Heart right ventricle (tissue), 16 donors: Measurements from ENCODE around the gene TBCCD1. TPM values are rescaled to one million over a fixed set of nuclear protein-coding genes. Genes with fewer than 3 reads are reported as not detected.
A peak's percentile ranks its signal among the peaks of the same experiment; 100 is the strongest.

ENCODE experiments used
- ATAC-seq, 8 donors: fragments of 200-7000 bp; cut with Tn5 transposase; one replicate each; pipeline ENCODE4 v1.9.1; 2020; ENCODE audit warnings: mild to moderate bottlenecking in 8 of 8, moderate library complexity in 8 of 8, moderate number of reproducible peaks in 1 of 8
- DNase-seq, 2 donors: peaks; one replicate each; pipeline ENCODE4 v3.0.0-alpha.2; 2020
- H3K27ac ChIP-seq, 10 donors: fragments of 200-600 bp; sonication (generic) in 2 of 10; one replicate each; pipeline versions ENCODE4 v1.5.0 to v1.8.0; 2020 to 2022; ENCODE audit warnings: mild to moderate bottlenecking in 3 of 10
- H3K27me3 ChIP-seq, 7 donors: fragments of 200-600 bp; one replicate each; pipeline ENCODE4 v1.8.0; 2021 to 2022; ENCODE audit warnings: mild to moderate bottlenecking in 2 of 7
- H3K36me3 ChIP-seq, 9 donors: fragments of 200-600 bp; sonication (generic) in 1 of 9; one replicate each; pipeline versions ENCODE4 v1.5.0 to v1.8.0; 2020 to 2022; ENCODE audit warnings: mild to moderate bottlenecking in 2 of 9
- H3K4me1 ChIP-seq, 9 donors: fragments of 200-600 bp; sonication (generic) in 1 of 9; one replicate each; pipeline versions ENCODE4 v1.5.0 to v1.8.0; 2020 to 2022; ENCODE audit warnings: mild to moderate bottlenecking in 4 of 9
- H3K4me3 ChIP-seq, 10 donors: fragments of 200-600 bp; sonication (generic) in 2 of 10; one replicate each; pipeline versions ENCODE4 v1.5.0 to v1.8.0; 2020 to 2022; ENCODE audit warnings: mild to moderate bottlenecking in 7 of 10, moderate library complexity in 2 of 10
- H3K9me3 ChIP-seq, 11 donors: fragments of 200-600 bp in 10 of 11; sonication (generic) in 2 of 11; one replicate each; pipeline versions ENCODE4 v1.5.0 to v1.8.0; 2013 to 2022; ENCODE audit warnings: mild to moderate bottlenecking in 2 of 11, control low read depth in 1 of 11, moderate library complexity in 1 of 11
- WGBS, 2 donors: extraction: QIAGEN DNeasy Blood & Tissue Kit; methylation state at CpG; one replicate each; pipeline ENCODE4 v1.1.7; 2013; ENCODE audit warnings: inconsistent platforms in 1 of 2; 5-methylcytosine and 5-hydroxymethylcytosine counted together
- intact Hi-C, 10 donors: fragments of 100-400 bp; cut with DNase I; formaldehyde crosslinking; loops; one replicate each; pipeline versions ENCODE4 v1.11.1 to v1.14.2; 2022
- polyA plus RNA-seq, 2 donors: library from polyadenylated mRNA; stranded (reverse); fragments of 200-250 nt; gene quantifications; one replicate each; pipeline ENCODE4 v1.2.3, GENCODE V29; 2013
- total RNA-seq, 10 donors: library from RNA; stranded (reverse); fragmentation: NEBNext Ultra II Directional in 3 of 10; extraction: Animal tissue kit (Norgen Biotek cat#: 25700) in 3 of 10; gene quantifications; one replicate each; pipeline versions ENCODE4 v1.2.1 to v1.2.4, GENCODE V29; 2021 to 2023
- TF ChIP-seq, protein P1 (sequence below), 9 donors: fragments of 200-600 bp; sonication (generic) in 2 of 9; IDR thresholded peaks; one replicate each; pipeline versions ENCODE4 v1.5.0 to v1.8.0; 2021 to 2022; ENCODE audit warnings: antibody characterized with exemption in 9 of 9, mild to moderate bottlenecking in 5 of 9, moderate library complexity in 1 of 9
- donor health status: Arrhythmogenic right ventricular cardiomyopathy.
- donor health status: ischemic (EF 13 %, LVEDD 7.1; RV severe dilation, severe dysfunction).
- donor health status: healthy with polysubstance abuse.
- donor health status: DM: no; HTN: yes; CAD: no.
- donor health status: DM: no; HTN: no; CAD: no.
- donor health status: ischemic (EF 25% LVEDD 6.9; RV normal size, moderate dysfunction).
- donor health status: ischemic (EF 25% LVEDD 5.7; RV mildly dilated, moderate dysfunction).
- donor health status: healthy.
- donor health status: DM: yes; HTN: yes; CAD: no.
- donor health status: Ischemic cardiomyopathy.
- donor health status: ischemic (EF 35%, LVEDD 5.7; RV mildly dilated, moderate dysfunction).
- donor health status: nonischemic (EF 11% LVEDD 7.7; RV severe dilation, severe dysfunction).
- donor health status: DM: yes; HTN: yes; CAD: no.
- donor health status: PGD.
- donor health status: ischemic (EF 29% LVEDD 5.4; RV normal size, mild dysfunction).
- donor health status: nonischemic (EF 23%, LVEDD 6.1; RV moderate dilation, normal function).

TBCCD1 gene
- total and polyA plus RNA-seq, 12 donors, result 3.1 to 7.9 (median 6.7) TPM

DNA sequence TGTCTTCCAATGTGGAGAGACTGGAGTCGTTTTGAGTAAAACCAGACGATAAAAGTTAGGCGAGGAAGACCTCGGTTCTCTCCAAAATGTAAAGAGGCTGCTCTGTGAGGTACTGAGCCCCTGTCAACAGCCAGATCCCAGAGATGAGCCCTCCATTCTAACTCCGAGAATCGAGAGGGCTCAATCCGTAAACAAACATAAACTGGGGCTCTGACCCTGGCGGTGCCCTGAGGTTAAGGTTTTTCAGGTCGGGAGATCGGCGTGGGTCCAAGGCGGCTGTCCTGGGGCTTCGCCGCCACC lies 417 bp downstream of the TBCCD1 start:
- no peak for DNase-seq
- TF ChIP-seq, protein P1, sequence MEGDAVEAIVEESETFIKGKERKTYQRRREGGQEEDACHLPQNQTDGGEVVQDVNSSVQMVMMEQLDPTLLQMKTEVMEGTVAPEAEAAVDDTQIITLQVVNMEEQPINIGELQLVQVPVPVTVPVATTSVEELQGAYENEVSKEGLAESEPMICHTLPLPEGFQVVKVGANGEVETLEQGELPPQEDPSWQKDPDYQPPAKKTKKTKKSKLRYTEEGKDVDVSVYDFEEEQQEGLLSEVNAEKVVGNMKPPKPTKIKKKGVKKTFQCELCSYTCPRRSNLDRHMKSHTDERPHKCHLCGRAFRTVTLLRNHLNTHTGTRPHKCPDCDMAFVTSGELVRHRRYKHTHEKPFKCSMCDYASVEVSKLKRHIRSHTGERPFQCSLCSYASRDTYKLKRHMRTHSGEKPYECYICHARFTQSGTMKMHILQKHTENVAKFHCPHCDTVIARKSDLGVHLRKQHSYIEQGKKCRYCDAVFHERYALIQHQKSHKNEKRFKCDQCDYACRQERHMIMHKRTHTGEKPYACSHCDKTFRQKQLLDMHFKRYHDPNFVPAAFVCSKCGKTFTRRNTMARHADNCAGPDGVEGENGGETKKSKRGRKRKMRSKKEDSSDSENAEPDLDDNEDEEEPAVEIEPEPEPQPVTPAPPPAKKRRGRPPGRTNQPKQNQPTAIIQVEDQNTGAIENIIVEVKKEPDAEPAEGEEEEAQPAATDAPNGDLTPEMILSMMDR (IDR thresholded peaks at IDR 0.05), result no peak
- H3K27me3 ChIP-seq, result no peaks in the 10 kb centered on the region
- H3K27ac ChIP-seq, result peak overlapping the region; percentile 46 to 95 (median 92)
- no peaks in the 10 kb centered on the region for H3K9me3 ChIP-seq
- H3K36me3 ChIP-seq, result peaks cover 0 to 24% (median 0%) of the 10 kb centered on the region in 9 donors
- peak overlapping the region; percentile 67 to 97 (median 93) for H3K4me3 ChIP-seq
- WGBS, 2 donors, result 0% methylated on average over 14 of the region's 14 CpGs
- ATAC-seq, result no peak
- intact Hi-C loops, result loop anchor here in 2 of 10 donors (2.0 to 5.0 kb wide), 2 partner anchors 216 to 458 kb away; partner anchors contain the start of genes EIF4A2 (in 1 of the 2) and ETV5 (in 1 of the 2)
- peaks cover 0 to 73% (median 53%) of the 10 kb centered on the region in 9 donors for H3K4me1 ChIP-seq

DNA sequence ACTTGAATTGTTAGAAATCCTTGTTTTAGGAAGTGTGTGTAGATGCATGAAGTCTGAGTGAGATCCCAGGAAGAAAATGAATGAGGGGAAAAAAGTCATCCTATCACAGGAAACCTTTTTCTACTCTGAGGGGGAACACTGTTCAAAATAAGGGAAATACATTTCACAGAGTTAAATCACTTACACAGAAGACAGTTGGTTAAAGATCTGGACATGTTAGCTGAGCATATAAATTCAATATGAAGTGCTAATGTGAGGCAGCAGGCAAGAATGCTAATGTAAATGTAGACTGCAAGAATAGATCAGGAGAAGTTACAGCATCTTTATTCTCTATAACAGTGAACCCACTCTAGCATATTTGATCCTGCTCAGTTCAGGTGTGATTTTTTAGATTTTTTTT lies 2.6 kb downstream of the TBCCD1 start:
- Histone ChIP-seq H3K36me3 (peaks cover 0 to 41% (median 0%) of the 10 kb centered on the region in 9 donors), H3K27me3 (no peaks in the 10 kb centered on the region), H3K4me1 (peaks cover 0 to 72% (median 52%) of the 10 kb centered on the region in 9 donors), H3K27ac (no peak overlapping the region), H3K9me3 (no peaks in the 10 kb centered on the region), H3K4me3 (no peak overlapping the region)
- TF ChIP-seq, protein P1 (IDR thresholded peaks at IDR 0.05), result no peak
- DNase-seq, result no peak
- intact Hi-C loops, result no loop called here
- no peak for ATAC-seq

DNA sequence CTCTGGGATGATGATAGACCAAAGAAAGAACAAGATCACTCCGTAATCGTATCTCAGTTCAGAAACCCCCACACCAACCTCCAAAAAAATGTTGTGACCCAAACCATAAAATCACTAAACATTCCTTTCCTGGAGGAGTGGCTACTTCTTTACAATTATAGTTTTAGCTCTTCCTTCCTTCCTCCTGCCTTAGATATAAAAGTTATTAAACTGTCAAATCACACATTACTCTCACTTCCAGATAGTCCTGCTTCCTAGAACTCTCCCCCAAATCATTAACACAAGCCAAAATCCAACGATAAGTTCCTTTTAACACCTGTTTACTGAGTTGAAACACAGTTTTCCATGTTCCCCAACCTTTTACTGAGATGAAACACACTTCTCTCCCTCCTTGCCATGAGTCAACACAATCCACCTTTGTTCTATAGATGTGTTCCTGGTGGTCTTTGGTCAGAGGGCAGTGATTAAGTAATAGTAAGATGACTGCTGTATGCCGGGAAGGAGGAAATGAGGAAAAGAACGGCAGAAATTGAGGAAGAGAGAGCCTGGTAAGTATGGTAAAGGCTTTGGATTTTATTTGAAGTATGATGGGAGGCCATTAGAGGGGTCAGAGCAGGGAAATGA lies 14.6 kb downstream of the TBCCD1 start:
- Histone ChIP-seq H3K9me3 (no peaks in the 10 kb centered on the region), H3K27ac (no peak overlapping the region), H3K4me1 (no peaks in the 10 kb centered on the region), H3K4me3 (no peak overlapping the region), H3K27me3 (no peaks in the 10 kb centered on the region), H3K36me3 (peaks cover 0 to 100% (median 74%) of the 10 kb centered on the region in 9 donors)
- intact Hi-C loops, result no loop called here
- DNase-seq (no peak), ATAC-seq (no peak)
- TF ChIP-seq, protein P1 (IDR thresholded peaks at IDR 0.05), result no peak
- whole genome bisulfite sequencing, 2 donors, result 69 to 70% methylated on average over 5 of the region's 5 CpGs

DNA sequence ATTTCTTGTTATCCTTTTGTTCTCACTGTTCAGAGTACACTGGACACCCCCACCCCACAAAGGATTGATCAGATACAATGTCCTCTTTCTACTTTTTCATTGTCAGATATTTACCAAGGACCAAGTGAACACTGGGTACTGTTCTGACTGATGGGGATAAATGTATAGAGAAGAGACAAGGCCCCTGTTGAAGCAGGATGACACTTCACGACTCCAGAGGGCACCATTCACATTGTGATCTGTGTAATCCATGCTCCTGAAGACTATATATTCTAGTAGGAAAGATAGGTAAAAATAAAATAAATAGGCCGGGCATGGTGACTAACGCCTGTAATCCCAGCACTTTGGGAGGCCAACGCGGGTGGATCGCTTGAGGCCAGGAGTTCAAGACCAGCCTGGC lies 15.8 kb downstream of the TBCCD1 start:
- H3K27me3 ChIP-seq, result no peaks in the 10 kb centered on the region
- intact Hi-C loops, result no loop called here
- DNase-seq (no peak), ATAC-seq (no peak)
- peaks cover 0 to 100% (median 63%) of the 10 kb centered on the region in 9 donors for H3K36me3 ChIP-seq
- no peak overlapping the region for H3K4me3 ChIP-seq
- 91 to 96% methylated on average over 6 of the region's 6 CpGs for WGBS, 2 donors
- H3K9me3 ChIP-seq, result no peaks in the 10 kb centered on the region
- TF ChIP-seq, protein P1 (IDR thresholded peaks at IDR 0.05), result no peak
- H3K27ac ChIP-seq, result no peak overlapping the region
- H3K4me1 ChIP-seq, result no peaks in the 10 kb centered on the region
